ENCODE results near the gene RELN. TPM values are rescaled to one million over a fixed set of nuclear protein-coding genes. Genes with fewer than 3 reads are reported as not detected.

Gene RELN
- total and polyA plus RNA-seq, 2 donors (not counting 1 experiment from before 2014, with no cell fraction given), result not detected

DNA sequence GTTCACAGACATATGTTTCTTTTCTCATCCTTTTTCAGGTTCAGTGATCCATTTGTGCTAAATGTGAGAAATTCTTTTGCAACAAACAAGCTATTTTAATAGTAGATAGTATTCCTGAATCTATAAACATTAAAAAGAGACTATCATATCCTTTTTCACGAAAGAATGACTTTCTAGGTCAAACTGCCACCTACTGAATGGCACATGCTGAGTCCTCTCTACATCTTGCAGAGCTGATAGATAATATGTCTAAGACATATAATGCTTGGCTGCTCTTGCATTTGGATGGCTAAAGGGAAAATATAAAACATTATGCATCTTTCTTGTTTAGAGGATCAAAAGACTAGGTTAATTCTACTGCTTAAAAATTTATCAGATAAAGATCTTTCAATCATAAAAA is 429.3 kb downstream of the RELN start:
- Histone ChIP-seq H3K27me3 (replicated peaks in 1 of 4; ENCODE audit: control extremely low read depth in 1 of 4, control insufficient read depth in 3 of 4, insufficient read depth in 4 of 4, low read length in 3 of 4) (no peaks in the 10 kb centered on the region), H3K9ac (ENCODE audit: low read length) (no peak overlapping the region), H3K9me3 (ENCODE audit: control extremely low read depth in 1 of 3, control insufficient read depth in 2 of 3, insufficient read depth in 1 of 3, low read length in 2 of 3) (no peaks in the 10 kb centered on the region), H3K79me2 (ENCODE audit: control insufficient read depth, insufficient read depth, low read length) (no peaks in the 10 kb centered on the region), H3K4me2 (replicated peaks; ENCODE audit: low read depth, low read length, poor library complexity, severe bottlenecking) (no peak overlapping the region), H3K4me1 (ENCODE audit: control insufficient read depth in 2 of 2, insufficient read depth in 2 of 2, low read length in 2 of 2) (no peaks in the 10 kb centered on the region), H4K20me1 (ENCODE audit: control insufficient read depth, insufficient read depth, low read length, poor library complexity, severe bottlenecking) (no peaks in the 10 kb centered on the region), H2AFZ (ENCODE audit: insufficient read depth, low read depth, low read length, poor library complexity, severe bottlenecking) (no peak overlapping the region), H3K4me3 (ENCODE audit: control extremely low read depth in 1 of 5, extremely low read depth in 1 of 5, insufficient read depth in 1 of 5, low read depth in 2 of 5, low read length in 4 of 5) (no peak overlapping the region), H3K36me3 (replicated peaks in 1 of 2; ENCODE audit: control extremely low read depth in 1 of 2, control insufficient read depth in 1 of 2, extremely low read depth in 1 of 2, insufficient read depth in 2 of 2, low read length in 1 of 2) (no peaks in the 10 kb centered on the region), H3K27ac (ENCODE audit: low read length in 2 of 2) (no peak overlapping the region)
- ChIA-PET CTCF (interaction anchor here (1.3 kb wide), 1 partner anchor 10 kb away, joined by 3 read pairs; no protein-coding TSS in a partner anchor), POLR2A (no interaction called here)
- Mint-ChIP-seq H3K4me1 (no peaks in the 10 kb centered on the region), H3K27me3 (peaks cover 16% of the 10 kb centered on the region), H3K27ac (no peak overlapping the region), H3K4me3 (no peak overlapping the region), H3K9me3 (ENCODE audit: insufficient read depth) (no peaks in the 10 kb centered on the region)
- TF ChIP-seq EZH2 (IDR thresholded peaks at IDR 0.05; ENCODE audit: borderline replicate concordance, insufficient read depth, low read depth, low read length, poor library complexity, severe bottlenecking), result no peak
- TF ChIP-seq, protein P1, sequence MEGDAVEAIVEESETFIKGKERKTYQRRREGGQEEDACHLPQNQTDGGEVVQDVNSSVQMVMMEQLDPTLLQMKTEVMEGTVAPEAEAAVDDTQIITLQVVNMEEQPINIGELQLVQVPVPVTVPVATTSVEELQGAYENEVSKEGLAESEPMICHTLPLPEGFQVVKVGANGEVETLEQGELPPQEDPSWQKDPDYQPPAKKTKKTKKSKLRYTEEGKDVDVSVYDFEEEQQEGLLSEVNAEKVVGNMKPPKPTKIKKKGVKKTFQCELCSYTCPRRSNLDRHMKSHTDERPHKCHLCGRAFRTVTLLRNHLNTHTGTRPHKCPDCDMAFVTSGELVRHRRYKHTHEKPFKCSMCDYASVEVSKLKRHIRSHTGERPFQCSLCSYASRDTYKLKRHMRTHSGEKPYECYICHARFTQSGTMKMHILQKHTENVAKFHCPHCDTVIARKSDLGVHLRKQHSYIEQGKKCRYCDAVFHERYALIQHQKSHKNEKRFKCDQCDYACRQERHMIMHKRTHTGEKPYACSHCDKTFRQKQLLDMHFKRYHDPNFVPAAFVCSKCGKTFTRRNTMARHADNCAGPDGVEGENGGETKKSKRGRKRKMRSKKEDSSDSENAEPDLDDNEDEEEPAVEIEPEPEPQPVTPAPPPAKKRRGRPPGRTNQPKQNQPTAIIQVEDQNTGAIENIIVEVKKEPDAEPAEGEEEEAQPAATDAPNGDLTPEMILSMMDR (IDR thresholded peaks at IDR 0.05), result no peak
- ATAC-seq (ENCODE audit: low read depth), result no peak
- DNase-seq, result no peak
- intact Hi-C loops (cut with micrococcal nuclease), result no loop called here
- no CpG with 5 or more reads among the region's 1 CpG for WGBS (ENCODE audit: insufficient coverage)

DNA sequence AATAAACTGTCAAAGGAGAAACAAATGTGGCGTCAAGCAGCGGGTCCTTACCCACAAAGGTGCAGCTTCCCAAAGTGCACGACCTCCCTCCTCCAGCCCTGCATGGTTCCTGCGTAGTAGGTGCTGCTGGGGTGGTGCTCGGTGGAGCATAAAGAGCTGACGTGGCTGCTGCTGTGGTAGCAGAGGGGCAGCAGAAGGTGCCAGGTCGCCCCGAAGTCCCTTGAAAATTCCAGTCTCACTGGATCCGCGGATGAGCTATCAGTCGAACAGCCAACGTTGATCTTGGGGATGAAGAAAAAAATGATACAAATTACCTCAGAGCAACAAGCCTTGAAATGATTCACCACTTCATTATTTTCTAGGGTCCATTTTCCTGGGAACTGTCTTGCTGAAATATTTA is 438.4 kb downstream of the RELN start:
- H3K4me1 ChIP-seq (ENCODE audit: control insufficient read depth in 2 of 2, insufficient read depth in 2 of 2, low read length in 2 of 2), result no peaks in the 10 kb centered on the region
- no peak overlapping the region for H3K4me2 ChIP-seq (replicated peaks; ENCODE audit: low read depth, low read length, poor library complexity, severe bottlenecking)
- TF ChIP-seq, protein P1 (IDR thresholded peaks at IDR 0.05), result no peak
- TF ChIP-seq EZH2 (IDR thresholded peaks at IDR 0.05; ENCODE audit: borderline replicate concordance, insufficient read depth, low read depth, low read length, poor library complexity, severe bottlenecking), result no peak
- CTCF ChIA-PET, result no interaction called here
- no peaks in the 10 kb centered on the region for H3K9me3 ChIP-seq (ENCODE audit: control extremely low read depth in 1 of 3, control insufficient read depth in 2 of 3, insufficient read depth in 1 of 3, low read length in 2 of 3)
- no peak overlapping the region for H2AFZ ChIP-seq (ENCODE audit: insufficient read depth, low read depth, low read length, poor library complexity, severe bottlenecking)
- no peak overlapping the region for H3K27ac ChIP-seq (ENCODE audit: low read length in 2 of 2)
- Mint-ChIP-seq H3K4me1 (no peaks in the 10 kb centered on the region), H3K27me3 (peaks cover 9% of the 10 kb centered on the region), H3K4me3 (no peak overlapping the region), H3K27ac (no peak overlapping the region), H3K9me3 (ENCODE audit: insufficient read depth) (no peaks in the 10 kb centered on the region)
- POLR2A ChIA-PET, result no interaction called here
- intact Hi-C loops (cut with micrococcal nuclease), result no loop called here
- DNase-seq, result no peak
- H3K27me3 ChIP-seq (replicated peaks in 1 of 4; ENCODE audit: control extremely low read depth in 1 of 4, control insufficient read depth in 3 of 4, insufficient read depth in 4 of 4, low read length in 3 of 4), result peaks cover 0 to 2% (median 0%) of the 10 kb centered on the region in 4 experiments
- ATAC-seq (ENCODE audit: low read depth), result no peak
- no peak overlapping the region for H3K9ac ChIP-seq (ENCODE audit: low read length)
- no peak overlapping the region for H3K4me3 ChIP-seq (ENCODE audit: control extremely low read depth in 1 of 5, extremely low read depth in 1 of 5, insufficient read depth in 1 of 5, low read depth in 2 of 5, low read length in 4 of 5)
- H4K20me1 ChIP-seq (ENCODE audit: control insufficient read depth, insufficient read depth, low read length, poor library complexity, severe bottlenecking), result no peaks in the 10 kb centered on the region
- H3K79me2 ChIP-seq (ENCODE audit: control insufficient read depth, insufficient read depth, low read length), result no peaks in the 10 kb centered on the region
- H3K36me3 ChIP-seq (replicated peaks in 1 of 2; ENCODE audit: control extremely low read depth in 1 of 2, control insufficient read depth in 1 of 2, extremely low read depth in 1 of 2, insufficient read depth in 2 of 2, low read length in 1 of 2), result no peaks in the 10 kb centered on the region
- 89% methylated on average over 5 of the region's 12 CpGs for WGBS (ENCODE audit: insufficient coverage)

Data from B cell (primary cell).